DND-41 (cell line): ENCODE measurements around the gene RPL13A.

Source experiments
- EZH2 ChIP-seq: IDR thresholded peaks from 3 replicates; pipeline ENCODE4 v1.6.1; 2012; ENCODE audit warnings: borderline replicate concordance, low read depth, mild to moderate bottlenecking, moderate library complexity, low read length, inconsistent platforms; ENCODE audit not compliant: severe bottlenecking
- TF ChIP-seq, protein P1 (sequence below): IDR thresholded peaks from 2 replicates; pipeline ENCODE4 v1.5.1; 2012; ENCODE audit warnings: borderline replicate concordance, low read length, moderate library complexity, mild to moderate bottlenecking; ENCODE audit not compliant: poor library complexity, severe bottlenecking; ENCODE audit errors: extremely low read depth

DNA sequence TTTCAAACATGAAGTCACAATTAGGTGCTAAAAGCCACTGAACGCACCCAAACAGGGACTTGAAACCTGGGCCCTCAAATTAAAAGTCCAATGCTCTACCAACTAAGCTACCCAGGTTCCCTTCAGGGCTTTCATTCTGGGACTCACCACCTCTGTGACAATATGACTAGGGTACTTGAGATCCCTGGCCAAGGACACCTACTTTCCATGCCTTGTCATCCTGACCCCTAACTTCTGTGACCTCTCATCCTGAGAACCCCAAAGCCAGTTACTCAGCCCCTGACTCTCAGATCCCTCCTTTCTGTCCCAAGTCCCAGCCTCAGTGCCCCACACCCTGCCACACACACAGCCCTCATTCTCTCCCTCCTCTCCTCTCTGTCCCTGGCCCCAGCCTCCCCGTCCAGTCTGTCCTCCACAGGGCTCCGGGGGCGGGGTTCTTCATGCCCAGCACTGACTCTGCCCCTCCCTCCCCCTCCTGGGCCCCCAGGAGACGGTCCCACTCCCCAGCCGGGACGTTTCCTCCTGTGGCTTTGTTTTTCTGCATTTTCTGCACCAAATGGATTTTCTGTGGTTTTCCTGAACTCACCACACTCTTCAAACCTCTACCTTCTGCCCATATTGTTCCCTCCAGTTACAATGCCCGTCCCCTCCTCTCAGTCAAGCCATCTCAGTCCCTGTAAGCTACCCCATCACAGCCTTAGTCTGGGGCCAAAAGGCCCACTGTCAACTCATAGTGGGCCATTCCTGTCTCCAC, 47.4 kb downstream of the RPL13A start:
- TF ChIP-seq, protein P1, sequence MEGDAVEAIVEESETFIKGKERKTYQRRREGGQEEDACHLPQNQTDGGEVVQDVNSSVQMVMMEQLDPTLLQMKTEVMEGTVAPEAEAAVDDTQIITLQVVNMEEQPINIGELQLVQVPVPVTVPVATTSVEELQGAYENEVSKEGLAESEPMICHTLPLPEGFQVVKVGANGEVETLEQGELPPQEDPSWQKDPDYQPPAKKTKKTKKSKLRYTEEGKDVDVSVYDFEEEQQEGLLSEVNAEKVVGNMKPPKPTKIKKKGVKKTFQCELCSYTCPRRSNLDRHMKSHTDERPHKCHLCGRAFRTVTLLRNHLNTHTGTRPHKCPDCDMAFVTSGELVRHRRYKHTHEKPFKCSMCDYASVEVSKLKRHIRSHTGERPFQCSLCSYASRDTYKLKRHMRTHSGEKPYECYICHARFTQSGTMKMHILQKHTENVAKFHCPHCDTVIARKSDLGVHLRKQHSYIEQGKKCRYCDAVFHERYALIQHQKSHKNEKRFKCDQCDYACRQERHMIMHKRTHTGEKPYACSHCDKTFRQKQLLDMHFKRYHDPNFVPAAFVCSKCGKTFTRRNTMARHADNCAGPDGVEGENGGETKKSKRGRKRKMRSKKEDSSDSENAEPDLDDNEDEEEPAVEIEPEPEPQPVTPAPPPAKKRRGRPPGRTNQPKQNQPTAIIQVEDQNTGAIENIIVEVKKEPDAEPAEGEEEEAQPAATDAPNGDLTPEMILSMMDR, result no peak
- TF ChIP-seq EZH2, result no peak
